Left lobe of liver (tissue), 2 donors: ENCODE measurements around the gene C17orf113. TPM values are rescaled to one million over a fixed set of nuclear protein-coding genes. Genes with fewer than 3 reads are reported as not detected.

ENCODE experiments used
- ATAC-seq: fragments of 200-7000 bp; cut with Tn5 transposase; one replicate; pipeline ENCODE4 v1.9.1; 2020; ENCODE audit warnings: mild to moderate bottlenecking, moderate library complexity
- DNase-seq: peaks from one replicate; pipeline ENCODE4 v3.0.0-alpha.2; 2020; ENCODE audit warnings: low spot score
- total RNA-seq: library from RNA; stranded (reverse); gene quantifications from one replicate; pipeline ENCODE4 v1.2.1, GENCODE V29; 2021
- donor health status: DM: no; HTN: no; CAD: no; lungs with moderate emphysema.
- donor health status: DM: no; HTN: yes; CAD: no.

Gene C17orf113
- total RNA-seq: 0.20 TPM

DNA sequence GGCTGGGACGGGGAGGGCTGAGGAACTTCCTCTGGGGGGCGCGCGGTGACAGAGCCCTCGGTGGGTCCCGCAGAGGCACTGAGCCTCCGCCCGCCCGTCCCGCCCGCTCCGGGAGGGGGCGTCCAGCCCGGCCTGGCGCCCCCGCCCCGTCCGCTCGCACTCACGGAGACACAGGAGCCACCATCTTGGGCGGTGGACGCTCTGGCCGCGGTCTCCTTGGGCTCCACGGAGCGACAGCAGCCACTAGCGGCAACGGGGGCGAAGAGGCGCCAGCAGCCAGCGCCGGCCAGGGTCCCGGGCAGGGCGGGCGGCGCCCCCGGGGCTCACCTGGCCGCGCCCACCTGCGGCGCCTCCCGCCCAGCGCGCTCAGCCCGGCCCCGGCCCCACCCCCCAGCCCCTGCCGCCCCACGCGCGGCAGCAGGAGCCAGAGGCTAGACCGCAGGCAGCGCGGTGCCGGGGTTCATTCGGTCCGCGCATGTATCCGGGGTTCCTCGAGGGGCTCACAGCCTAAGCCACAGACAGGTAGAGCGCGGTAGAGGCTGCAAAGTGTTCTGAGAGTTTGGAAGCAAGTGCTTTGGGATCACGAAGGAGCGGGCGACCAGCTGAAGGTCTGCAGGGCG is at the start of gene C17orf113:
C17orf113 (minus strand) TSS at position 209 of the 620 bp plus-strand sequence. CDS start 7,225 bp downstream, outside the sequence.
- DNase-seq (peak; percentile 56), ATAC-seq (peak; percentile 89)

DNA sequence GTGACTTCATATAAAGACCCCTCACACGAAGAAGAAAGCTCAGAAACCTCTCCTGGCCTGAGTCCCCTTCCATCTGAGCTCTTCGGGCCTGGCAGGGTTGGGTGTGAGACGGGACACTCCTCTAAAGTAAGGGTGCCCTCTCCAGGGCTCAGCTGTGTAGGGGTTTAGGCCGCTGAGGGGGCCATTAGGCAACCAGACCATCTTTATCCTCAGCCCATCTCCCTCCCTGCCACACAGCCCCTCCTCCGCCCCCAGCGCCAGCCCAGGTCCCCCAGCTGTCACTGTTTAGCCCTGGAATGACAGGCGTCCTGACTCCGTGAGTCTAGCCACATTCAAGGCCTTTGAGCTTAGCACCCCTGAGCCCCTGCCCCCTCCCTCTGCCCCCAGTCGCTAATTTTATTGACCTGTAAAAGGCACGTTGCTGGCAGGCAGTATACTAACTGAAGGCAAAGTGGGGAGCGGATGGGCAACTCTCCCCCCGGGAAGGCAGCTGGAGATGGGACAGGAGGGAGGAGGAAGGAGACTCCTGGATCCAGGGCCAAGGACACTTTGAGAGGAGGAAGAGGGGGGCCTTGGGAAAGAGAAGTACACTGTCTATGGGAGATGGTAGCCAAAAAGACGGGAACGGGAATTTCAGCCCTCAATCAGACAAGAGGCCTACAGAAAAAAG is 48.5 kb upstream of the C17orf113 start:
- no peak for DNase-seq

DNA sequence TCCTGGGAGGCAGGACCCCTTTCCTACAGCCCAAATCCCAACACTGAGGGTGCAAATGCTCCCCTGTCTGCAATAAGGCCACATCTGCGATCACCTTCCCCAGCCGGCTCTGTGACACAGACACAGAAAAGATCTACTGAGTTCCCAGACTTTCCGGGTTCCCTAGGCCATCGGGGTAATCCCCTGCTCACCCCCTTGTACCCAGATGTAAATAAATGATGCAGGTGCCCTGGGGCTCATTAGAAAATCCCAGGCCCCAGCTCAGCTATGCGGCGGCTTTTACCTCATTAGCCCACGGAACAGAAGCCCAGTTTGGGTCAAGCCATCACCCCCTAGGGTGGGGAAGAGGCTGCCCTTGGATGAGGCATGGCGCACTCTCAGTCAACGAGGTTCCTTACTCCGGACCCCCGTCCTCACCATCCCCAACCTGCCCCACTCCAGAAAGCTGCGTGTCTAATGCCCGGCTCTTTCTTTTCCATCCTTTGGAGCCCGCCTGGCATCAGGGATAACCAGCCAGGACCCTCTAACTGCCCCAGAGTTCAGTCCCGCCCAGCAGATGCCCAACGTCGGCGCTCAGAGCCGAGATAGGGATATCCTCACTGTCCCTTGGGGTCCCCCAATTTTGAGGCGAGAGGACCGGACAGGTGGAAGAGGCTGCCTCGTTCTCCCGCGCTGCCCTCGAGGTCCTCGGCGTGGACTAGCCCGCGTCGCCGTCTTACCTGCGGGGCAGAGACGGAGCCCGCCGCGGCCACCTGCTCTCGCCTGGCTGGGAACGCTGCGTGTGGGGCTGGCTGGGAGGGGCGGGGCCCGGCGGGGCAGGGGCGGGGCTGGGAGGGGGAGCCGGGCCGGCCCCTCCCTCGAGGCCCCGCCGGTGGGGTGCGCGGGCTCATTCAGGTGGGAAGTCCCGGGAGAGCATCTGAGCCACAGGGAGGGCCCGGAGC is 47.6 kb upstream of the C17orf113 start, which contains the start of gene ZNF385C:
ZNF385C (minus strand) TSS at position 783 of the 941 bp plus-strand sequence. CDS start 35,417 bp downstream, outside the sequence.
- no peak for DNase-seq
- ATAC-seq: no peak

More for the DNA sequence above, 48.5 kb upstream of the C17orf113 start:
- no peak for ATAC-seq

DNA sequence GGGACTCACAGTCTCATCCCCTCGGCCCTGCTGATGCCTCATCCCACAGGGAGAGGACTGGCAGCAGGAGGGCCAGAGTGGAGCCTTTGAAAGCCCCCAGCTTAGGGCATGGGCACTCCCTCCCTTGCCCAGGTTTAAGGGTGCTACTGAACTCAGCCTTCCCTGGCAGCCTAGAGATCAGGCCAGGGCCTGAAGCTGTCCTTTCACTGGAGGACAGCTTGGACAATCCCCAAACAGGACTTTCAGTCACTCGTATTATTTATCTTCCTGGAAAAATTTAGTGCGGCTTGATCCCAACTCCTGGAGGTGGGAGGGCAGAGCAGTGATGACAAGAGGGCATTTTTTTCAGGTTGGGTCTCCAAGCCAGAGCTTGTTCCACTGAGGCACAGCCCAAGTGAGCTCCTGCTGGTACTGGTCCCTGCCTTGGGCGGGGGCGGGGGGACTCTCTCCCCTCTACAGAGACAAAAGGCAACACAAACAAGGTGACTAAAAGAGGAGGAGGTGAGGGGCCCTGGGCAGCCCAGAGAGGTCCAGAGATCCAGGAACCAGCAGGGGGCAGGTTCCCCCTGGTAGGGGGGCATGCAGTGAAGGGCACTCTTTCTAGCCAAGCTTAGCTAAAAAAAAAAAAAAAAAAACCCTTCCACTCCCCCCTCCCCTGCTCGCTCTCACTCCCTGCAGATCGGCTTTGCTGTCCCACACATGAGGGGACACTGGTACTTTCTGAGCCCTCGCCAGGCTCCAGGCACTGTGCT is 46.1 kb upstream of the C17orf113 start:
- DNase-seq: no peak
- peak; percentile 79 for ATAC-seq

GRCh38 chr17:42094375-42095069 is 44.1 kb upstream of the C17orf113 start:
- ATAC-seq: peak; percentile 50
- DNase-seq: no peak

- DNase-seq (no peak), ATAC-seq (no peak)
Measured at GRCh38 chr17:42092939-42093338, 42.5 kb upstream of the C17orf113 start.

GRCh38 chr17:42090964-42091790 is 40.8 kb upstream of the C17orf113 start:
- DNase-seq (no peak), ATAC-seq (no peak)

GRCh38 chr17:42088736-42089135 is 38.3 kb upstream of the C17orf113 start:
- DNase-seq: no peak
- no peak for ATAC-seq

DNA sequence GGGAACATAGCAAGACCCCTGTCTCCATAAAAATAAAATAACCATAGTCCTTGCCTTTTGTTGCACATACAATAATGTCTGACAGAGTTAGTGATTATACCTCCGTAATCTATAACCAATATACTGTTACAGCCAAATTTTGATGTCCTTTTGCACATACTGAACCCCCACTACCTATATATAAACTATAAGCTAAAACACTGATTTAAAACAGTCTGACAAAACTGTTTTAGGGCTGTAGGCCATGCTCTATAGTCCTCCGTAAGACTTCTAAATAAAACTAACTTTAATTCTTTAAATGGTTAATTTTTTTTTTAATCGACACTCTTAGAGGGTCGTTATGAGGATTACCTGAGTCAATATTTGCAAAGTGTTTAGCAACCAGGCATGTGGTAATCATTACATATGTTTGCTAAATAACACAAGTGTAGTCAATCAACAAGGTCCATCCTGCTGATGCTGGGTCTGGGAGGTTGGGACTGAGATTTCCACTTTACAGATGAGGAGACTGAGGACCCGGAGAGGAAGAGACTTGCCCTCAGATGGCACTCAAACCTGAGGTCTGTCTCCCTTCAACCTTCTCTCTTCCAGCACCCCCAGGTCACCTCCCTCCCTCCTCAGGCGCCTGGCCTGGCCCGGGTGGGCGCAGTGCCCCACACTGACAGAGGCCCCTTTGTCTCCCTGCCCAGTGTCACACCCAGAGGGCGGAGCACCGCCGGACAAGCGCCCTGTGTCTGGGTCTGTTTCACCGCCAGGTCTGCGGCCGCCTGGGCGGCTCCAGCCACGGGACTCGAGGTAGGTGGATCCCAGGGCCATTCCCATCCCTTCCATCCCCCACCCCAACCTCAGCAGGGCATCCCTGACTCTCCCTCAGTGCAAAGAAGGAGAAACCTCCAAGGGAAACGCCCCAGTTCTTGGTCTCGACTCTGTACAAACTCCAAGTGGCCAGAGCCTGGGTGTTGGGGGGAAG is 37.6 kb upstream of the C17orf113 start:
- ATAC-seq (peak; percentile 26), DNase-seq (no peak)

DNA sequence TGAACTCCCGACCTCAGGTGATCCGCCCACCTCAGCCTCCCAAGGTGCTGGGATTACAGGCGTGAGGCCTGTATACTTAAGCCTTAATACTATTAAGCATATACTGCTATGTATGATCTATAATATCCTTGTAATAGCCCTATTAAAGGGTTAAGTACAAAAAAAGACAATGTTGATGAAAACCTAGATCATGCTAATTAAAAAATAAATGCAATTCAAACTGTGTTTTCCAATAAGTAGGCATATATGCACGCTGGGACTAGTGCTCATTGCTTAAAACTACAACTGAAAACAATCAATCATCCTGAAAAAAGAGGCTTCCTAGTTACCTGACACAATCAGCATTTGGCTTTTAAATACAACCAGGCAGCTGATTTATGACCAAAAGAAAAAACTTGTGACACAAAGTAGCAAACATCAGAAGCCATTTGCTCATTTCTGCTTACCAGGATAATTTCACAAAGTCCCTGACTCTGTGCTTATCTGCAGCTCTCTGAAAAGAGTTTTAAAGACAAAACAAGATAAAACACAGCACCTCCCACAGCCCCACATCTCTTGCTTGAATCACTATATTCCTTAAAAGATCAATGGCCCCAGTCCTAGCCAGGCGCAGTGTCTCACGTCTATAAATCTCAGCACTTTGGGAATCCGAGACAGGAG is 36.8 kb upstream of the C17orf113 start:
- ATAC-seq: peak; percentile 34

GRCh38 chr17:42081516-42082129 is 31.2 kb upstream of the C17orf113 start:
- no peak for ATAC-seq
- DNase-seq: no peak

More for the DNA sequence above, 36.8 kb upstream of the C17orf113 start:
- DNase-seq: no peak

- ATAC-seq (no peak), DNase-seq (no peak)
Measured at GRCh38 chr17:42079541-42079940, 29.1 kb upstream of the C17orf113 start.

DNA sequence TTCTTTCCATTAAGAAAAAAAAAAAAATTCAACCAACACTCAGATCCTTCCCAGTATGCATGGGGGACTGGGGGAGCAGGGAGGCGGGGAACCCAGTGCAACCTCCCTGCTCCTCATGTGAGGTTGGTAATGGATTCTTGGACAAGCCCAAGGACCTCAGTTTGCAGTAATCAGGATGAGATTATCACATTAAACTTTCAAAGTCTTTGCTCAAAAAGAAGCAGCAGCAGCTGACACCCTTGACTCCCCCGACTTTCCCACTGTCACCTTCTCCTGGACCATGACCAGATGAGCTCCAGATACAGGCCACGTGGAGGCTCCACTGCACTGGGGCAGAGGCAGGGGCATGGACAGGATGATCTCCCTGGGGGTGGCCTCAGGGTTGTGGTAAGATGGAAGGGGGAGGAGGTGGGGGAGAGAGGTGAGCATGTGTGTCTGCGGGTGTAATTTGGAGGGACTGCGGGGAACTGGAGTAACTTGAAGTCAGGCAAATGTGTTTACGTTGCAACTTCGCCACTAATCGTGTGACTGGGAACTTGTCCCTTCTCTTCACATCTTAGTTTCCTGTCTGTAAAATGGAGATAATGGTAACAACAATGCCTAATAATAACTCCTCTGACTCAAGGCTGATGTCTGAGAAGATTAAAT is 28.1 kb upstream of the C17orf113 start:
- ATAC-seq: no peak
- DNase-seq: no peak

DNA sequence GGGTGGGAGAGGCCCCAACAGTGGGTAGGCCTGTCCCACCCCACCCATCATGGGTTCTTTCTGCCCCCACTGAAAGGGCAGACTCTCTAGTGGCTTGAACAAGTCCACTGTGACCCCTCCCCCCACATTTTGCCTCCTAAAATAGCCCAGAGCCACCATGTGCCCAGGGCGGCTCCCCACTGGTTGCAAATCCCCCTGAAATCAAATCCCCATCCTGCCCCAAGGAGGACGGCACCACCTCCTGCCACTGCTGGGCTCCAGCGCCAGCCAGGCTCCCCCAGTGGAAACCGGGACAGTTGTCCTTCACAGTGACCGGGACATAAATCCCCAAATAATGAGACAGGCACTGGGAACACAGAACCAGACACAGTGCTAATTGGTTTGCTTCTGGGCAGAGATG is 27.4 kb upstream of the C17orf113 start:
- ATAC-seq (no peak), DNase-seq (no peak)

- ATAC-seq: no peak
- no peak for DNase-seq
Measured at GRCh38 chr17:42076797-42077559, 26.6 kb upstream of the C17orf113 start.

DNA sequence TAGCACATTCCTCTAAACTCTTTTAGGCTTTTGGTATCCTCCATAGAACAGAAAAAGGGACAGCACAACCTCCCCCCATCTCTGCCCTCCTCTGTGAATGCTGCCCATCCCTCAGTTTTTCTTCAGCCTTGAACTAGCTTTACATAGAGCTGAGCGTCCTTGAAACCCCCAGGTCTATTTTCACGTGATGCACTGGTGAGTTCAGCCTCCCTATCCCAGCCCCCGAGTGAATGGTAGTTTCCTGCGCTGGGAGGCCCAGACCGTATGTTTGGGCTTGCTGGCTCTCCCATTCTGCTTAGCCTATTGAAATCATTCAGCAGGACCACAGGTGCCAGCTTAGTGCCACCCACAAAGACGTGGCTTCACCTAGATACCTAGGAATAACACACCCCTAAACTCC is 25.4 kb upstream of the C17orf113 start:
- DNase-seq (no peak), ATAC-seq (no peak)
